ENCODE results near the gene SEC14L3. TPM values are rescaled to one million over a fixed set of nuclear protein-coding genes. Genes with fewer than 3 reads are reported as not detected.

SEC14L3 gene
- total and polyA plus RNA-seq, 2 of the 13 experiments (the other 11 are each of a cell fraction or from before 2014, with no cell fraction given), result not detected

GRCh38 chr22:30425616-30426387, 46.0 kb downstream of the SEC14L3 start, which contains the start of gene MTFP1 (continued):
- TF ChIP-seq KAT8 (CRISPR knock-in tag; IDR thresholded peaks at IDR 0.05), result peak; percentile 68
- peak; percentile 56; the same call in 1 of the 2 replicates for TF ChIP-seq ZBTB7A (CRISPR knock-in tag; IDR thresholded peaks at IDR 0.05)
- no peak for TF ChIP-seq RBM22 (optimal IDR thresholded peaks at IDR 0.05; ENCODE audit: low read length)
- TF ChIP-seq TAF1 (CRISPR knock-in tag; IDR thresholded peaks at IDR 0.05), result peak; percentile 77
- TF ChIP-seq ZNF687 (CRISPR knock-in tag; IDR thresholded peaks at IDR 0.05), result peak; percentile 89
- peak; percentile 78; the same call in 1 of the 2 replicates for TF ChIP-seq ZBTB7B (CRISPR knock-in tag; IDR thresholded peaks at IDR 0.05)
- TF ChIP-seq MYNN (CRISPR knock-in tag; IDR thresholded peaks at IDR 0.05; ENCODE audit: low read depth), result no peak
- TF ChIP-seq PTBP1 (IDR thresholded peaks at IDR 0.05; ENCODE audit: low read depth, low read length, poor library complexity, severe bottlenecking), result peak; percentile 42
- TF ChIP-seq ATAD3A (CRISPR knock-in tag; IDR thresholded peaks at IDR 0.05), result 0 out of 2 replicates have a peak, but pooled peaks have one; percentile 37
- TF ChIP-seq ZNF383 (CRISPR knock-in tag; IDR thresholded peaks at IDR 0.05; ENCODE audit: borderline replicate concordance), result no peak
- TF ChIP-seq ZXDC (CRISPR knock-in tag; IDR thresholded peaks at IDR 0.05), result no peak
- no peak for TF ChIP-seq ZSCAN5A (CRISPR knock-in tag; IDR thresholded peaks at IDR 0.05; ENCODE audit: borderline replicate concordance)
- TF ChIP-seq ZFP37 (CRISPR knock-in tag; IDR thresholded peaks at IDR 0.05; ENCODE audit: borderline replicate concordance), result no peak
- no peak for TF ChIP-seq ZNF24 (IDR thresholded peaks at IDR 0.05)
- TF ChIP-seq NR2F1 (CRISPR knock-in tag; IDR thresholded peaks at IDR 0.05), result no peak
- no peak for TF ChIP-seq EZH2 (conservative IDR thresholded peaks at IDR 0.05; ENCODE audit: low read depth, low read length)
- no peak for TF ChIP-seq ZFP41 (CRISPR knock-in tag; IDR thresholded peaks at IDR 0.05; ENCODE audit: borderline replicate concordance)
- TF ChIP-seq POLR2A (IDR thresholded peaks at IDR 0.05; ENCODE audit: insufficient read depth in 1 of 2, low read depth in 2 of 2, low read length in 2 of 2), result peak; percentile 43 to 73; a peak in 2 of 4 replicates
- TF ChIP-seq SMARCE1 (IDR thresholded peaks at IDR 0.05; ENCODE audit: borderline replicate concordance), result no peak
- TF ChIP-seq SRSF9 (IDR thresholded peaks at IDR 0.05; ENCODE audit: borderline replicate concordance, insufficient read depth, low read depth, low read length, poor library complexity, severe bottlenecking), result no peak
- no peak for TF ChIP-seq ZNF550 (CRISPR knock-in tag; IDR thresholded peaks at IDR 0.05; ENCODE audit: borderline replicate concordance)
- no peak for TF ChIP-seq ETV5 (CRISPR knock-in tag; IDR thresholded peaks at IDR 0.05; ENCODE audit: borderline replicate concordance)

All from HepG2 (cell line).